Skeletal muscle tissue (tissue), 4 donors: ENCODE results near the gene UMAD1. TPM values are rescaled to one million over a fixed set of nuclear protein-coding genes. Genes with fewer than 3 reads are reported as not detected.

Experiments used
- H3K27ac ChIP-seq: one replicate; pipeline ENCODE4 v1.7.0; 2013; ENCODE audit warnings: mild to moderate bottlenecking, low read depth, low read length, inconsistent platforms
- H3K27me3 ChIP-seq, 3 donors: one replicate each; pipeline ENCODE4 v1.7.0; 2013; ENCODE audit warnings: low read length in 3 of 3; ENCODE audit not compliant: control insufficient read depth in 3 of 3, insufficient read depth in 3 of 3
- H3K36me3 ChIP-seq, 3 donors: one replicate each; pipeline ENCODE4 v1.7.0; 2013; ENCODE audit warnings: low read length in 3 of 3; ENCODE audit not compliant: control insufficient read depth in 3 of 3, insufficient read depth in 3 of 3
- H3K4me1 ChIP-seq, 3 donors: one replicate each; pipeline ENCODE4 v1.7.0; 2013; ENCODE audit warnings: low read length in 3 of 3, mild to moderate bottlenecking in 3 of 3; ENCODE audit not compliant: control insufficient read depth in 3 of 3, insufficient read depth in 3 of 3
- H3K4me3 ChIP-seq, 3 donors: one replicate each; pipeline ENCODE4 v1.7.0; 2013; ENCODE audit warnings: low read length in 3 of 3
- H3K9ac ChIP-seq, 3 donors: one replicate each; pipeline ENCODE4 v1.7.0; 2013; ENCODE audit warnings: low read length in 3 of 3, mild to moderate bottlenecking in 3 of 3, moderate library complexity in 2 of 3, low read depth in 1 of 3
- H3K9me3 ChIP-seq, 3 donors: one replicate each; pipeline ENCODE4 v1.7.0; 2013; ENCODE audit warnings: low read length in 3 of 3; ENCODE audit not compliant: control insufficient read depth in 3 of 3
- total RNA-seq: library from RNA; depleted of rRNA; stranded (reverse); fragments of >200 nt; gene quantifications from one replicate; pipeline ENCODE4 v1.2.3, GENCODE V29; 2014
- donor health status: Osteomylitis.

The UMAD1 gene
- total RNA-seq, 1 donor from 2014 or later: 5.2 TPM

DNA sequence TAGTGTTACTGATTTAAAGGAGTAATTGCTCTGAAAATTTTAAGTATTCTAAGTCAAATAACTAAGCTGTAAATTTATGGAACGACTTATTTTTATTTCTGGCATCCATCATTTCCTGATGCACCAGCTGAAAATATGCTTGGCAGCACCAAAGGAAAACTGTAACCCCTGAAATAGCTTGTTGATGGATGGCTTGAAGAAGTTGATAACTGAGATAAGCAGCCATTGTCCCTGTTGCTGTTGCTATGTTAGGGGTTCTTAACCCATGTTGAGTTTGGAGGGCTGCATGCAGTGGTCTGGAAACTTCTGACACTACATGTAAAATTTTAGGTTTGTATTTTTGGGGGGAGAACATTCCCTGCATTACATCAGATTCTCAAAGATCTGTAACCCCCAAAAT lies 47.2 kb downstream of the UMAD1 start:
- Histone ChIP-seq H3K4me1 (peaks cover 5 to 16% (median 11%) of the 10 kb centered on the region in 3 donors), H3K9ac (peak overlapping the region in 1 of 3 donors; percentile 40), H3K27me3 (no peaks in the 10 kb centered on the region), H3K36me3 (no peaks in the 10 kb centered on the region), H3K27ac (peak overlapping the region; percentile 82), H3K4me3 (peak overlapping the region; percentile 49 to 57 (median 56)), H3K9me3 (no peaks in the 10 kb centered on the region)

DNA sequence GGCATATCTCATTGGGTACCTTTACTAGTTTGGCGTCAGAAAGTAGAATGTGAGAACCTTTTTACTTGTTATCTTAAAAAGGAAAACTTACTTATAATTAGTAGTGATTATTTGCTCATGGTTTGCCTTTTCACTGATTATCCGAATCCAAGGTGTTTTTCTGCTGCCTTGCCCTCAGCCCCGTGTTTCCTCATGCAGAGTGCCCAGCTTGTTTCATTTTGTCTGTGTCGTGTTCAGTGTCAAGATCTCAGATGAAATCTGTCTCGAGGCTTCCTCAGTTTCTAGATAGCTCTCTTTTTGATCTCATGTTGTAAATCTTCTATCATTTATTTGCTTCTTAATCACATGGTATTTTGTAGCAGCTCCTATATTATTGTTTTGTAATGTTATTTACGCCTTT lies 47.8 kb downstream of the UMAD1 start:
- Histone ChIP-seq H3K36me3 (no peaks in the 10 kb centered on the region), H3K4me1 (peaks cover 4 to 13% (median 11%) of the 10 kb centered on the region in 3 donors), H3K27me3 (no peaks in the 10 kb centered on the region), H3K27ac (peak overlapping the region; percentile 82), H3K9ac (peak overlapping the region; percentile 40 to 72 (median 51)), H3K4me3 (peak overlapping the region; percentile 49 to 57 (median 56)), H3K9me3 (no peaks in the 10 kb centered on the region)

GRCh38 chr7:7688956-7689355 lies 48.4 kb downstream of the UMAD1 start:
- Histone ChIP-seq H3K4me1 (peaks cover 4 to 13% (median 11%) of the 10 kb centered on the region in 3 donors), H3K27ac (peak overlapping the region; percentile 82), H3K9me3 (no peaks in the 10 kb centered on the region), H3K9ac (peak overlapping the region in 2 of 3 donors; percentile 40 to 67), H3K36me3 (no peaks in the 10 kb centered on the region), H3K27me3 (no peaks in the 10 kb centered on the region), H3K4me3 (peak overlapping the region; percentile 49 to 59 (median 56))

- Histone ChIP-seq H3K27ac (no peak overlapping the region), H3K27me3 (no peaks in the 10 kb centered on the region), H3K4me3 (no peak overlapping the region), H3K9me3 (no peaks in the 10 kb centered on the region), H3K36me3 (no peaks in the 10 kb centered on the region), H3K4me1 (peaks cover 2 to 14% (median 6%) of the 10 kb centered on the region in 3 donors), H3K9ac (no peak overlapping the region)
Measured at GRCh38 chr7:7693881-7694280, 53.3 kb downstream of the UMAD1 start.

- no peaks in the 10 kb centered on the region for H3K27me3 ChIP-seq
- H3K9me3 ChIP-seq: no peaks in the 10 kb centered on the region
- no peak overlapping the region for H3K9ac ChIP-seq
- H3K27ac ChIP-seq: no peak overlapping the region
- H3K4me1 ChIP-seq: peaks cover 2 to 11% (median 7%) of the 10 kb centered on the region in 3 donors
- H3K4me3 ChIP-seq: no peak overlapping the region
- no peaks in the 10 kb centered on the region for H3K36me3 ChIP-seq
Measured at GRCh38 chr7:7694542-7694941, 54.0 kb downstream of the UMAD1 start.

- no peaks in the 10 kb centered on the region for H3K9me3 ChIP-seq
- H3K4me1 ChIP-seq: peaks cover 2 to 11% (median 7%) of the 10 kb centered on the region in 3 donors
- H3K36me3 ChIP-seq: no peaks in the 10 kb centered on the region
- no peak overlapping the region for H3K9ac ChIP-seq
- no peaks in the 10 kb centered on the region for H3K27me3 ChIP-seq
- peak overlapping the region; percentile 17 for H3K27ac ChIP-seq
- H3K4me3 ChIP-seq: no peak overlapping the region
Measured at GRCh38 chr7:7695111-7695817, 54.7 kb downstream of the UMAD1 start.

- Histone ChIP-seq H3K9ac (peak overlapping the region in 1 of 3 donors; percentile 3), H3K4me1 (peaks cover 2 to 11% (median 7%) of the 10 kb centered on the region in 3 donors), H3K36me3 (no peaks in the 10 kb centered on the region), H3K27ac (peak overlapping the region; percentile 37), H3K27me3 (no peaks in the 10 kb centered on the region), H3K4me3 (peak overlapping the region in 1 of 3 donors; percentile 9), H3K9me3 (no peaks in the 10 kb centered on the region)
Measured at GRCh38 chr7:7696458-7697119, 56.0 kb downstream of the UMAD1 start.

- Histone ChIP-seq H3K9ac (no peak overlapping the region), H3K4me1 (peaks cover 2 to 11% (median 11%) of the 10 kb centered on the region in 3 donors), H3K9me3 (no peaks in the 10 kb centered on the region), H3K27me3 (no peaks in the 10 kb centered on the region), H3K4me3 (no peak overlapping the region), H3K27ac (no peak overlapping the region), H3K36me3 (no peaks in the 10 kb centered on the region)
Measured at GRCh38 chr7:7698930-7699329, 58.4 kb downstream of the UMAD1 start.

GRCh38 chr7:7699380-7699779 lies 58.8 kb downstream of the UMAD1 start:
- Histone ChIP-seq H3K4me1 (peaks cover 2 to 11% (median 11%) of the 10 kb centered on the region in 3 donors), H3K36me3 (no peaks in the 10 kb centered on the region), H3K4me3 (no peak overlapping the region), H3K9me3 (no peaks in the 10 kb centered on the region), H3K27me3 (no peaks in the 10 kb centered on the region), H3K27ac (no peak overlapping the region), H3K9ac (no peak overlapping the region)

- Histone ChIP-seq H3K27ac (no peak overlapping the region), H3K9me3 (no peaks in the 10 kb centered on the region)
Measured at GRCh38 chr7:7699970-7700369, 59.4 kb downstream of the UMAD1 start.

More at GRCh38 chr7:7699970-7700369, 59.4 kb downstream of the UMAD1 start:
- peaks cover 2 to 11% (median 11%) of the 10 kb centered on the region in 3 donors for H3K4me1 ChIP-seq
- no peaks in the 10 kb centered on the region for H3K36me3 ChIP-seq
- no peaks in the 10 kb centered on the region for H3K27me3 ChIP-seq
- no peak overlapping the region for H3K4me3 ChIP-seq
- H3K9ac ChIP-seq: no peak overlapping the region
